Activated T-helper 17 cell treated with anti-CD3 and anti-CD28 coated beads, Interleukin-2, amount 50 U/mL, for 72 hours (primary cell): ENCODE measurements around the gene HNRNPDL. TPM values are rescaled to one million over a fixed set of nuclear protein-coding genes. Genes with fewer than 3 reads are reported as not detected.
"Not testable (repeated sequence)": the region's sequence is repeated elsewhere in the genome, so short reads cannot be mapped to it uniquely, and the experiment has no call there.

Experiments
- ATAC-seq: fragments of 150-1000 bp; cut with Tn5 transposase; replicated peaks from 2 replicates; pipeline ENCODE4 v1.10.0; 2021; ENCODE audit warnings: mild to moderate bottlenecking, moderate library complexity
- H3K27ac Mint-ChIP-seq: one replicate; pipeline ENCODE4 v1.8.0; 2022; ENCODE audit warnings: mixed read lengths
- H3K27me3 Mint-ChIP-seq: one replicate; pipeline ENCODE4 v1.8.0; 2022; ENCODE audit warnings: mixed read lengths
- H3K36me3 Mint-ChIP-seq: one replicate; pipeline ENCODE4 v1.8.0; 2022; ENCODE audit warnings: low read depth, mild to moderate bottlenecking, mixed read lengths
- H3K4me1 Mint-ChIP-seq: one replicate; pipeline ENCODE4 v1.8.0; 2022; ENCODE audit warnings: mixed read lengths
- H3K4me3 Mint-ChIP-seq: one replicate; pipeline ENCODE4 v1.8.0; 2022; ENCODE audit warnings: mild to moderate bottlenecking, mixed read lengths
- H3K9me3 Mint-ChIP-seq: one replicate; pipeline ENCODE4 v1.8.0; 2022; ENCODE audit warnings: mixed read lengths
- total RNA-seq, 2 donors: library from RNA; stranded (reverse); gene quantifications; one replicate each; pipeline ENCODE4 v1.2.3, GENCODE V29; 2022

The HNRNPDL gene
- total RNA-seq: 100 to 1,000 TPM; 158 to 260 TPM

DNA sequence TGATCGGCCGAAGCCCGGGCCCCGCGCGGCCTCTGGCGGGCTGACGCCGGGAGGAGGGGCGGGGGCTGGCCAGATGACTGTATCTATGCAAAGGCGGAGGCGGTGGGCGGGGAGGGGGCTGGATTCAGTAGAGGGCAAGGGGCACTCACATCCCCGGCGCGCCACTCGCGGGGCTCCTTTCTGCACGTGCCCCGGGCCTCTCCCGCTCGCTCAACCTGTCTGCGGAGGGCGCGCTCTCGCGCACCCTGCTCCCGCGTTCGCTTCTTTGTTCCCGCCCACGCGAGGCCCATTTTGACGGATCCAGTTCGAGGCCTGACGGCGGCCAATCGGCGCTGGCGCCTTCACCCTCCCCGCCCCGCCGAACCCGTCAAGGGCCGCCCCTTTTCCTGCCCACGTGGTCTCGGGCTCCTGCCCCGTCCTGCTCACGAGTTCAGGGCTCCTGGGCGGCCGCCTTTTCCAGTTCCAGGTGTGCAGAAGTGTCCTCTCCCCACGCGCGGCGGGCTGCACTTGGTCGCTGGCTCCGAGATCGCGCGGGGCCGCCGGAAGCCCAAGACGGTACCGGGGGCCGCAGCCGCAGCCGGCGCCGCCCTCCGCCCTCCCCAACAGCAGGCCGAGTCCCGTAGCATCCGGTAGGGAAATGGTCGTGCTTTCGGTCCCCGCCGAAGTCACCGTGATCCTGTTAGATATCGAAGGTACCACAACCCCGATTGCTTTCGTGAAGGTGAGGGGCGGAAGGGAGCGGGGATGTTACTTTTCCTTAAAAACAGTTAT, at the start of gene HNRNPDL, which contains the start of gene ENOPH1:
TSS of gene HNRNPDL (minus strand) at position 270 of the 771 bp plus-strand sequence. CDS start 772 bp downstream, outside the sequence.
TSS of gene ENOPH1 (plus strand) at position 398 of the 771 bp plus-strand sequence. CDS start at position 638, 240 bp downstream.
- peak within 1 kb of the TSS; percentile 99 for H3K4me3 Mint-ChIP-seq
- peak within 1 kb of the TSS; percentile 99 for H3K27ac Mint-ChIP-seq
- H3K36me3 Mint-ChIP-seq: peaks cover 96% of the 10 kb centered on the region
- peak; percentile 73 for ATAC-seq
- no peaks in the 10 kb centered on the region for H3K27me3 Mint-ChIP-seq
- H3K4me1 Mint-ChIP-seq: peaks cover 23% of the 10 kb centered on the region
- no peaks in the 10 kb centered on the region for H3K9me3 Mint-ChIP-seq

DNA sequence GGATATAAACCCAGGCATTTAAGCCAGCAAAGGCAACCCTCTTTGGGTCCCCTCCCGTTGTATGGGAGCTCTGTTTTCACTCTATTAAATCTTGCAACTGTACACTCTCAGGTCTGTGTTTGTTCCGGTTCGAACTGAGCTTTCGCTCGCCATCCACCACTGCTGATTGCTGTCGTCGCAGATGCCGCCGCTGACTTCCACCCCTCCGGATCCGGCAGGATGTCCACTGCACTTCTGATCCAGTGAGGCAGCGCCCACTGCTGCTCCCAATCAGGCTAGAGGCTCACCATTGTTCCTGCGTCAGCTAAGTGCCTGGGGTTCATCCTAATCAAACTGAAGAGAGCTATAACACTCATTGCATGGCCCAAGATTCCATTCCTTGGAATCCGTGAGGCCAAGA, 49.3 kb upstream of the HNRNPDL start:
- no peaks in the 10 kb centered on the region for H3K9me3 Mint-ChIP-seq
- no peak overlapping the region for H3K4me3 Mint-ChIP-seq
- ATAC-seq: no peak
- peaks cover 4% of the 10 kb centered on the region for H3K4me1 Mint-ChIP-seq
- H3K27me3 Mint-ChIP-seq: no peaks in the 10 kb centered on the region
- no peak overlapping the region for H3K27ac Mint-ChIP-seq
- H3K36me3 Mint-ChIP-seq: no peaks in the 10 kb centered on the region

DNA sequence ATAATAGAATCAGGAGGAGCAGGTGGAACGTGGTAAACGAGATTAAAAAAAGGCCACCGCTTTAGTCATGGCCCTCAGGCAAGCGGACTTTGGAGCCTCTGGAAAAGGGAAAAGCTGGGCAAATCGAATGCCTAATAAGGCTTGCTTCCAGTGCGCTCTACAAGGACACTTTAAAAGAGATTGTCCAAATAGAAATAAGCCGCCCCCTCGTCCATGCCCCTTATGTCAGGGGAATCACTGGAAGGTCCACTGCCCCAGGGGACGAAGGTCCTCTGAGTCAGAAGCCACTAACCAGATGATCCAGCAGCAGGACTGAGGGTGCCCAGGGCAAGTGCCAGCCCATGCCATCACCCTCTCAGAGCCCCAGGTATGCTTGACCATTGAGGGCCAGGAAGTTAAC, 47.2 kb upstream of the HNRNPDL start:
- H3K27ac Mint-ChIP-seq, H3K4me3 Mint-ChIP-seq, H3K27me3 Mint-ChIP-seq, H3K9me3 Mint-ChIP-seq, ATAC-seq, H3K4me1 Mint-ChIP-seq, H3K36me3 Mint-ChIP-seq: not testable (repeated sequence)

DNA sequence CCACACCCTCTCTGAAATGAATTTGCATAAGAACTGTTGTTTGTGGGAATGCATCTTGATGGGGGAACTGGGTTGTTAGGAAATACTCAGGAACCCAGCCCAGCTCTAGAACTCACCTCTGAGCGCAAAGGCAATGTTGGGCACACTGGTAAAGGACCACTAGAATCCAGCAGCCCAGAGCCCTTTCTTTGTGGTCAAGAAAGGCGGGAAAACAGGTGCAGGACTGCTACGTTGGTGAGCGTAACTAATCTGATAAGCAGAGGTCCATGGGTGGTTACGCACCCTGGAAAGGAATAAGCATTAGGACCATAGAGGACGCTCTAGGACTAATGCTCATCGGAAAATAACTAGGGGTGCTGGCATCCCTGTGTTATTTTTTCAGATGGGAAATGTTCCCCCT, 45.7 kb upstream of the HNRNPDL start:
- H3K27ac Mint-ChIP-seq, H3K9me3 Mint-ChIP-seq, H3K4me1 Mint-ChIP-seq, ATAC-seq, H3K36me3 Mint-ChIP-seq, H3K4me3 Mint-ChIP-seq, H3K27me3 Mint-ChIP-seq: not testable (repeated sequence)

GRCh38 chr4:82473621-82474164, 43.4 kb upstream of the HNRNPDL start:
- peaks cover 4% of the 10 kb centered on the region for H3K4me1 Mint-ChIP-seq
- H3K9me3 Mint-ChIP-seq: no peaks in the 10 kb centered on the region
- no peak for ATAC-seq
- no peaks in the 10 kb centered on the region for H3K27me3 Mint-ChIP-seq
- H3K4me3 Mint-ChIP-seq: no peak overlapping the region
- no peaks in the 10 kb centered on the region for H3K36me3 Mint-ChIP-seq
- no peak overlapping the region for H3K27ac Mint-ChIP-seq

GRCh38 chr4:82473080-82473479, 42.8 kb upstream of the HNRNPDL start:
- not testable (repeated sequence) for H3K9me3 Mint-ChIP-seq, H3K4me3 Mint-ChIP-seq, H3K4me1 Mint-ChIP-seq, H3K36me3 Mint-ChIP-seq, H3K27me3 Mint-ChIP-seq, ATAC-seq
- peak overlapping the region; percentile 51 for H3K27ac Mint-ChIP-seq

- peak; percentile 35 for ATAC-seq
- Mint-ChIP-seq H3K36me3 (peaks cover 17% of the 10 kb centered on the region), H3K27me3 (no peaks in the 10 kb centered on the region), H3K4me1 (peaks cover under 1% of the 10 kb centered on the region), H3K9me3 (no peaks in the 10 kb centered on the region), H3K4me3 (no peak overlapping the region), H3K27ac (no peak overlapping the region)
These were observed 39.6 kb upstream of the HNRNPDL start for GRCh38 chr4:82469791-82470345.

GRCh38 chr4:82467471-82467870, 37.2 kb upstream of the HNRNPDL start:
- no peak overlapping the region for H3K27ac Mint-ChIP-seq
- H3K4me3 Mint-ChIP-seq: no peak overlapping the region
- H3K36me3 Mint-ChIP-seq: peaks cover 37% of the 10 kb centered on the region
- H3K4me1 Mint-ChIP-seq: peaks cover 5% of the 10 kb centered on the region
- H3K27me3 Mint-ChIP-seq: no peaks in the 10 kb centered on the region
- no peak for ATAC-seq
- H3K9me3 Mint-ChIP-seq: no peaks in the 10 kb centered on the region

DNA sequence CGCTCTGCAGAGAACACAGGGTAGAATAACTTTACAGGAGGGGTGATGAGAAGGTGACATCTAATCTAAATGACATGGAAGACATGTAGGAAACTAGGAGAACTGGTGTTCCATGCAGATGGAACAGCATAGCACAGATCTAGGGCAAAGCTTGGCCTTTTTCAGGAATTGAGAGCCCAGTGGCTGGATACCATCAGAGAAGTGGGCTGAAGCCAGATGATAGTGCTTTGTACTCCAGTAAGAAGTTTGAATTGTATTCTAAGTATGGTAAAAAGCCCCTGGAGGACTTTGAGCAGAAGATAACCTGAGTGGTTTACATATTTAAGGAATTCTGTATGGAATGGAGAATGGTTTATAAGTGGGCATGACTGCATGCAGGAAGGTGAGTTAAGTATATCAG, 33.0 kb upstream of the HNRNPDL start:
- no peak for ATAC-seq
- no peaks in the 10 kb centered on the region for H3K27me3 Mint-ChIP-seq
- H3K27ac Mint-ChIP-seq: peak overlapping the region; percentile 0
- H3K4me1 Mint-ChIP-seq: peaks cover 5% of the 10 kb centered on the region
- H3K4me3 Mint-ChIP-seq: no peak overlapping the region
- no peaks in the 10 kb centered on the region for H3K9me3 Mint-ChIP-seq
- H3K36me3 Mint-ChIP-seq: peaks cover 77% of the 10 kb centered on the region

GRCh38 chr4:82462415-82462831, 32.2 kb upstream of the HNRNPDL start:
- no peaks in the 10 kb centered on the region for H3K9me3 Mint-ChIP-seq
- H3K27ac Mint-ChIP-seq: no peak overlapping the region
- H3K36me3 Mint-ChIP-seq: peaks cover 83% of the 10 kb centered on the region
- ATAC-seq: peak; percentile 84
- no peaks in the 10 kb centered on the region for H3K27me3 Mint-ChIP-seq
- no peak overlapping the region for H3K4me3 Mint-ChIP-seq
- H3K4me1 Mint-ChIP-seq: peaks cover 5% of the 10 kb centered on the region

DNA sequence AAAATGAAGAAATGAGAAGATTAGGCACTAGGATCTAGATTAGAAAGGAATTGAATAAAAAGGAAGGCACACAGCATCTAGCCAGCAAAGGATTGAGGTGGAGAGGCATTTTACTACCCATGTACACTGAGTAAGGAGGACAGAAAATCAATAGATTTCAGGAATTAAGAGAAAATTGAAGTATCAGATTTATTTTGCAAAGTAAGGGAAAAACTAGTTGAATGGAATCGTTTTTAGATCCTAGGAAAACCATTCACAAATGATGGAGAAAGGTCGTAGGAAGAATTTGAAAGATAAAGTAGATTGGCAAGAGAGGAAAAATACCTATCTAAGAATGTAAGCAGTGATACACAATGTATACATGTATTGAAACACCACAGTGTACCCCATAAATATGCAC, 31.4 kb upstream of the HNRNPDL start:
- peak overlapping the region; percentile 25 for H3K27ac Mint-ChIP-seq
- ATAC-seq: no peak
- peaks cover 90% of the 10 kb centered on the region for H3K36me3 Mint-ChIP-seq

GRCh38 chr4:82458729-82459128, 28.5 kb upstream of the HNRNPDL start:
- ATAC-seq: no peak
- H3K27ac Mint-ChIP-seq: peak overlapping the region; percentile 70
- peaks cover 5% of the 10 kb centered on the region for H3K4me1 Mint-ChIP-seq
- no peak overlapping the region for H3K4me3 Mint-ChIP-seq
- H3K27me3 Mint-ChIP-seq: no peaks in the 10 kb centered on the region
- H3K36me3 Mint-ChIP-seq: peaks cover 100% of the 10 kb centered on the region
- H3K9me3 Mint-ChIP-seq: no peaks in the 10 kb centered on the region

More for the DNA sequence above, 31.4 kb upstream of the HNRNPDL start:
- peaks cover 5% of the 10 kb centered on the region for H3K4me1 Mint-ChIP-seq
- H3K4me3 Mint-ChIP-seq: no peak overlapping the region
- H3K9me3 Mint-ChIP-seq: no peaks in the 10 kb centered on the region
- H3K27me3 Mint-ChIP-seq: no peaks in the 10 kb centered on the region

DNA sequence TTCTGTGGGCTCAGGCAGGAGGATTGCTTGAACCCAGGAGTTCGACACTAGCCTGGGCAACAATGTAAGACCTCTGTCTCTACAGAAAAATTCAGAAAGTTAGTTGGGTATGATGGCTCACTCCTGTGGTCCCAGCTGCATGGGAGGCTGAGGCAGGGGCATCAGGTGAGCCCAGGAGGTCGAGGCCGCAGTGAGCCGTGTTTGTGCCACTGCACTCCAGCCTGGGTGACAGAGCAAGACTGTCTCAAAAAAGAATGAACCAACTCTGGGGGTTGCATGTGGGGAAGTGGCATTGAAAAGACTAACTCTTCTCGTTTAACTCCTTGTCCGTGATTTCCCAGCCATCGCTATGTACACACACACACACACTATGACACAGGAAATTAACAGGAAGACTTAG, 27.0 kb upstream of the HNRNPDL start:
- Mint-ChIP-seq H3K27ac (peak overlapping the region; percentile 21), H3K9me3 (no peaks in the 10 kb centered on the region), H3K27me3 (no peaks in the 10 kb centered on the region), H3K4me3 (no peak overlapping the region), H3K36me3 (peaks cover 100% of the 10 kb centered on the region), H3K4me1 (no peaks in the 10 kb centered on the region)
- no peak for ATAC-seq

DNA sequence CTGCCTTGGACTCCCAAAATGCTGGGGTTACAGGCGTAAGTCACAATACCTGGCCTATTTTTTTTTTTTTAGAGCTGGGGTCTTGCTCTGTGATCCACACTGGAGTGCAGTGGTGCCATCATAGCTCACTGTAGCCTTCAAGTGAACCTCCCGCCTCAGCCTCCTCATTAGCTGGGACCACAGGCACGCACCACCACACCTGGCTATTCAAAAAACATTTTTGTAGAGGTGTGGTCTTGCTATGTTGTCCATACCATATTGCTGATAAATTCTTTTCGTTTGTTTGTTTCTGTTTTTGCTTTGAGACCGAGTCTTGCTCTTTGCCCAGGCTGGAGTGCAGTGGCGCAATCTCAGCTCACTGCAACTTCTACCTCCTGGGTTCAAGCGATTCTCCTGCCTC, 21.8 kb upstream of the HNRNPDL start:
- H3K4me1 Mint-ChIP-seq: peaks cover 7% of the 10 kb centered on the region
- no peak overlapping the region for H3K4me3 Mint-ChIP-seq
- no peak overlapping the region for H3K27ac Mint-ChIP-seq
- H3K9me3 Mint-ChIP-seq: no peaks in the 10 kb centered on the region
- H3K27me3 Mint-ChIP-seq: no peaks in the 10 kb centered on the region
- ATAC-seq: no peak
- H3K36me3 Mint-ChIP-seq: peaks cover 97% of the 10 kb centered on the region
